HepG2 (cell line): Measurements from ENCODE around the gene SLBP. TPM values are rescaled to one million over a fixed set of nuclear protein-coding genes. Genes with fewer than 3 reads are reported as not detected.

ENCODE experiments used
- ASH2L ChIP-seq: fragments of 300-600, 200-600 bp; sonication (generic); IDR thresholded peaks from 2 replicates; pipeline ENCODE4 v1.7.0; 2017; ENCODE audit warnings: low read depth, mild to moderate bottlenecking, moderate library complexity, mixed read lengths, low read length; ENCODE audit not compliant: insufficient read length
- DMAP1 ChIP-seq: IDR thresholded peaks from 2 replicates; pipeline ENCODE4 v1.6.1; 2016
- ERF ChIP-seq: IDR thresholded peaks from 2 replicates; pipeline ENCODE4 v1.6.1; 2018; ENCODE audit warnings: missing biosample characterization, missing genetic modification reagents
- FOXO4 ChIP-seq: sonication (generic); formaldehyde crosslinking; conservative IDR thresholded peaks from 2 replicates; pipeline ENCODE4 v1.8.1; 2023; ENCODE audit warnings: missing genetic modification reagents
- HIC2 ChIP-seq: sonication (generic); formaldehyde crosslinking; IDR thresholded peaks from 2 replicates; pipeline ENCODE4 v1.9.0; 2022; ENCODE audit warnings: low read depth, missing genetic modification reagents
- RXRA ChIP-seq: sonication (generic); formaldehyde crosslinking; IDR thresholded peaks from 2 replicates; pipeline ENCODE4 v1.5.1; 2020; ENCODE audit warnings: missing genetic modification reagents
- TARDBP ChIP-seq: sonication (generic); formaldehyde crosslinking; IDR thresholded peaks from 2 replicates; pipeline ENCODE4 v1.8.0; 2022; ENCODE audit warnings: mild to moderate bottlenecking, missing genetic modification reagents
- ZBTB38 ChIP-seq: sonication (generic); formaldehyde crosslinking; IDR thresholded peaks from 2 replicates; pipeline ENCODE4 v1.5.1; 2020; ENCODE audit warnings: mild to moderate bottlenecking, missing genetic modification reagents
- ZBTB7B ChIP-seq: sonication (generic); formaldehyde crosslinking; IDR thresholded peaks from 2 replicates; pipeline ENCODE4 v1.4.0; 2020; ENCODE audit warnings: missing genetic modification reagents
- ZMYM3 ChIP-seq: sonication (generic); formaldehyde crosslinking; IDR thresholded peaks from 2 replicates; pipeline ENCODE4 v1.5.1; 2020; ENCODE audit warnings: mild to moderate bottlenecking, missing genetic modification reagents
- ZSCAN31 ChIP-seq: sonication (generic); formaldehyde crosslinking; IDR thresholded peaks from 2 replicates; pipeline ENCODE4 v1.5.0; 2020; ENCODE audit warnings: low read depth, mild to moderate bottlenecking, missing genetic modification reagents
- polyA plus RNA-seq, 8 experiments: library from polyadenylated mRNA; depleted of rRNA in 3 of 8; stranded (reverse) in 7 of 8; unstranded in 1 of 8; fragments of >200 nt; fragmentation: Illumina TruSeq in 4 of 8; extraction: Trizol in 4 of 8; gene quantifications; 2 replicates each; pipeline versions ENCODE4 v1.2.1 to v1.2.3, GENCODE V29; 2011 to 2016; ENCODE audit warnings: low read depth in 4 of 8, missing spikeins in 1 of 8, mixed read lengths in 1 of 8; ENCODE audit not compliant: insufficient read depth in 1 of 8
- total RNA-seq, 5 experiments: library from RNA; depleted of rRNA; stranded (reverse); fragments of >200 nt; fragmentation: Illumina TruSeq; extraction: Trizol; gene quantifications; 2 replicates each; pipeline ENCODE4 v1.2.3, GENCODE V29; 2016; ENCODE audit warnings: low read depth in 1 of 5
- TF ChIP-seq, protein P1 (sequence below): sonication (generic); formaldehyde crosslinking; IDR thresholded peaks from 2 replicates; pipeline ENCODE4 v1.4.0; 2020; ENCODE audit warnings: missing genetic modification reagents, mild to moderate bottlenecking, borderline replicate concordance
- TF ChIP-seq, protein P2 (sequence below): sonication (generic); formaldehyde crosslinking; IDR thresholded peaks from 2 replicates; pipeline ENCODE4 v1.9.0; 2021; ENCODE audit warnings: missing genetic modification reagents, borderline replicate concordance
- TF ChIP-seq, protein P3 (sequence below): sonication (generic); formaldehyde crosslinking; IDR thresholded peaks from 2 replicates; pipeline ENCODE4 v1.4.0; 2020; ENCODE audit warnings: missing genetic modification reagents

The SLBP gene
- total and polyA plus RNA-seq, 2 of the 13 experiments (the other 11 are each of a cell fraction or from before 2014, with no cell fraction given), result 43.9 to 104 TPM

DNA sequence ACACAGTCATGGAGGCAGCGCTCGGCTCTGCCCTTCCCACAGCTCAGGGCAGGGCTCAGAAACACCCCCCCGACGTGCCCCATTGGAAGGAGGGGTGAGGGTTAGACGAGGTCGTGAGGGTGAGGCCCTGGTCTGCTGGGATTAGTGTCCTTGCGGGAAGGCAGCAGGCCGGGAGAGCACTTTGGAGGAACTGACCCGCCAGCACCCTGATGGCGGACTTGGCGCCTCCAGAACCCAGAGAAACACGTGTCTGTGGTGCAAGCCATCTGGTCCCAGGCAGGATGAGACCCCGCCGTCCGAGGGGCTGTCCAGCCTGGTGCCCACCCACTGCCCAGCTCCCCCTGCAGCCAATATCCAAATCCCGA is 35.5 kb upstream of the SLBP start (continued):
- peak; percentile 1; the same call in 1 of the 2 replicates for TF ChIP-seq ERF
- no peak for TF ChIP-seq ASH2L
- TF ChIP-seq, protein P1, sequence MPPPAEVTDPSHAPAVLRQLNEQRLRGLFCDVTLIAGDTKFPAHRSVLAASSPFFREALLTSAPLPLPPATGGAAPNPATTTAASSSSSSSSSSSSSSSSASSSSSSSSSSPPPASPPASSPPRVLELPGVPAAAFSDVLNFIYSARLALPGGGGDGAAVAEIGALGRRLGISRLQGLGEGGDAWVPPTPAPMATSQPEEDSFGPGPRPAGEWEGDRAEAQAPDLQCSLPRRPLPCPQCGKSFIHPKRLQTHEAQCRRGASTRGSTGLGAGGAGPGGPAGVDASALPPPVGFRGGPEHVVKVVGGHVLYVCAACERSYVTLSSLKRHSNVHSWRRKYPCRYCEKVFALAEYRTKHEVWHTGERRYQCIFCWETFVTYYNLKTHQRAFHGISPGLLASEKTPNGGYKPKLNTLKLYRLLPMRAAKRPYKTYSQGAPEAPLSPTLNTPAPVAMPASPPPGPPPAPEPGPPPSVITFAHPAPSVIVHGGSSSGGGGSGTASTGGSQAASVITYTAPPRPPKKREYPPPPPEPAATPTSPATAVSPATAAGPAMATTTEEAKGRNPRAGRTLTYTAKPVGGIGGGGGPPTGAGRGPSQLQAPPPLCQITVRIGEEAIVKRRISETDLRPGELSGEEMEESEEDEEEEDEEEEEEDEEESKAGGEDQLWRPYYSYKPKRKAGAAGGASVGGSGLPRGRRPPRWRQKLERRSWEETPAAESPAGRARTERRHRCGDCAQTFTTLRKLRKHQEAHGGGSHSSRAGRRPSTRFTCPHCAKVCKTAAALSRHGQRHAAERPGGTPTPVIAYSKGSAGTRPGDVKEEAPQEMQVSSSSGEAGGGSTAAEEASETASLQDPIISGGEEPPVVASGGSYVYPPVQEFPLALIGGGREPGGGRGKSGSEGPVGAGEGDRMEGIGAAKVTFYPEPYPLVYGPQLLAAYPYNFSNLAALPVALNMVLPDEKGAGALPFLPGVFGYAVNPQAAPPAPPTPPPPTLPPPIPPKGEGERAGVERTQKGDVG, result peak; percentile 84; the same call in 1 of the 2 replicates
- peak; percentile 98 for TF ChIP-seq RXRA (CRISPR knock-in tag)
- TF ChIP-seq ZBTB7B (CRISPR knock-in tag), result no peak; the same call in 1 of the 2 replicates
- no peak for TF ChIP-seq FOXO4
- TF ChIP-seq TARDBP, result no peak; the same call in 1 of the 2 replicates
- TF ChIP-seq, protein P2, sequence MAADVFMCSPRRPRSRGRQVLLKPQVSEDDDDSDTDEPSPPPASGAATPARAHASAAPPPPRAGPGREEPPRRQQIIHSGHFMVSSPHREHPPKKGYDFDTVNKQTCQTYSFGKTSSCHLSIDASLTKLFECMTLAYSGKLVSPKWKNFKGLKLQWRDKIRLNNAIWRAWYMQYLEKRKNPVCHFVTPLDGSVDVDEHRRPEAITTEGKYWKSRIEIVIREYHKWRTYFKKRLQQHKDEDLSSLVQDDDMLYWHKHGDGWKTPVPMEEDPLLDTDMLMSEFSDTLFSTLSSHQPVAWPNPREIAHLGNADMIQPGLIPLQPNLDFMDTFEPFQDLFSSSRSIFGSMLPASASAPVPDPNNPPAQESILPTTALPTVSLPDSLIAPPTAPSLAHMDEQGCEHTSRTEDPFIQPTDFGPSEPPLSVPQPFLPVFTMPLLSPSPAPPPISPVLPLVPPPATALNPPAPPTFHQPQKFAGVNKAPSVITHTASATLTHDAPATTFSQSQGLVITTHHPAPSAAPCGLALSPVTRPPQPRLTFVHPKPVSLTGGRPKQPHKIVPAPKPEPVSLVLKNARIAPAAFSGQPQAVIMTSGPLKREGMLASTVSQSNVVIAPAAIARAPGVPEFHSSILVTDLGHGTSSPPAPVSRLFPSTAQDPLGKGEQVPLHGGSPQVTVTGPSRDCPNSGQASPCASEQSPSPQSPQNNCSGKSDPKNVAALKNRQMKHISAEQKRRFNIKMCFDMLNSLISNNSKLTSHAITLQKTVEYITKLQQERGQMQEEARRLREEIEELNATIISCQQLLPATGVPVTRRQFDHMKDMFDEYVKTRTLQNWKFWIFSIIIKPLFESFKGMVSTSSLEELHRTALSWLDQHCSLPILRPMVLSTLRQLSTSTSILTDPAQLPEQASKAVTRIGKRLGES (CRISPR knock-in tag), result no peak
- TF ChIP-seq DMAP1 (CRISPR knock-in tag), result no peak
- TF ChIP-seq, protein P3, sequence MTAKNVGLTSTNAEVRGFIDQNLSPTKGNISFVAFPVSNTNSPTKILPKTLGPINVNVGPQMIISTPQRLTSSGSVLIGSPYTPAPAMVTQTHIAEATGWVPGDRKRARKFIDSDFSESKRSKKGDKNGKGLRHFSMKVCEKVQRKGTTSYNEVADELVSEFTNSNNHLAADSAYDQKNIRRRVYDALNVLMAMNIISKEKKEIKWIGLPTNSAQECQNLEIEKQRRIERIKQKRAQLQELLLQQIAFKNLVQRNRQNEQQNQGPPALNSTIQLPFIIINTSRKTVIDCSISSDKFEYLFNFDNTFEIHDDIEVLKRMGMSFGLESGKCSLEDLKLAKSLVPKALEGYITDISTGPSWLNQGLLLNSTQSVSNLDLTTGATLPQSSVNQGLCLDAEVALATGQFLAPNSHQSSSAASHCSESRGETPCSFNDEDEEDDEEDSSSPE, result 0 out of 2 replicates have a peak, but pooled peaks have one; percentile 6
- 0 out of 2 replicates have a peak, but pooled peaks have one; percentile 13 for TF ChIP-seq ZMYM3
- peak; percentile 25; the same call in 1 of the 2 replicates for TF ChIP-seq HIC2 (CRISPR knock-in tag)
- 0 out of 2 replicates have a peak, but pooled peaks have one; percentile 2 for TF ChIP-seq ZSCAN31
- peak; percentile 5 for TF ChIP-seq ZBTB38 (CRISPR knock-in tag)
